HL-60/S4 (cell line): ENCODE results near the gene AMDHD1.

Experiments
- in situ Hi-C: fragments of 300-500 bp; cut with MboI; formaldehyde crosslinking; loops from 2 replicates; pipeline ENCODE4 v1.14.3; 2022; ENCODE audit warnings: low sequenced_read_pairs

AMDHD1 gene

DNA sequence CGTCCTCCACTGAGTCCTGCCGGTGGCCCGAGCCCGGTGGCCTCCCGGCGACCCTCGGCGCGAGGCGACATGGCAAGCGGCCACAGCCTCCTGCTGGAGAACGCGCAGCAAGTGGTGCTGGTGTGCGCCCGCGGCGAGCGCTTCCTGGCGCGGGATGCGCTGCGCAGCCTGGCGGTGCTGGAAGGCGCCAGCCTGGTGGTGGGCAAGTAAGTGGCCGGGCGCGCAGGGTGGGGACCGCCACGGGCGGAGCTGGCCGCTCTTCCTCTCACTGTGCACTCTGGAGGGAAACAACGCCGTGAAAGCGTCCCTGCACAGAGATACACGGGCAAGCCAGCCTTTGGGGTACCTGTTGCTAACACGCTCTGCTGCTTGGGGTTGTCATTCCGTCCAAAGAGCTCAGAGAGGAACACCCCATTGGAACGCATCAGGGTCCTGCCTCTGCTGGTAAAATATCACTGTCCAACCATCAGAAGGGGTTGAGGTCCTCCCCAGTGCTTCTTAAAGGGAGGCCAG lies at the start of gene AMDHD1:
AMDHD1 (plus strand) TSS at position 2 of the 513 bp plus-strand sequence; CDS start at position 70, 68 bp downstream.
- in situ Hi-C loops: no loop called here

DNA sequence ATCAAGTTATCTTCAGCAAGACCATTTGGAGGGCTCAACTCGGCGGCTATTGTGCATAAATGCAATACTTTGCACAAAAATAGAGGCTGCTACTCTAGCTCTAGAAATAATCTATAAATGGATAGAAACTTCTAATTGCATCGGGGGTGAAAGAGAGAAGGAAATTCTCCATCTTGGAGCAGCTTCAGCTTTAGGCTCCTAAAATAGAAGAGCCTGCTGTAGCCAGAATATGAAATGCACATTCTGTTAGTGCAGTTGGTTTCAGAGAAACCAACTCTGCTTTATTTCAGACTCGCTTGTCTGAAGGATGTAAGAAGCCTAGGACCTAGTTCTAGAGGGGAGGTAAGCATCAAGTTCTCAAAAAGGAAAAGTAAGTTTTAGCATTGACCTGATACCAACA lies 46.3 kb upstream of the AMDHD1 start:
- in situ Hi-C loops: no loop called here

- in situ Hi-C loops: no loop called here
Measured at GRCh38 chr12:95898081-95898480, 45.0 kb upstream of the AMDHD1 start.

DNA sequence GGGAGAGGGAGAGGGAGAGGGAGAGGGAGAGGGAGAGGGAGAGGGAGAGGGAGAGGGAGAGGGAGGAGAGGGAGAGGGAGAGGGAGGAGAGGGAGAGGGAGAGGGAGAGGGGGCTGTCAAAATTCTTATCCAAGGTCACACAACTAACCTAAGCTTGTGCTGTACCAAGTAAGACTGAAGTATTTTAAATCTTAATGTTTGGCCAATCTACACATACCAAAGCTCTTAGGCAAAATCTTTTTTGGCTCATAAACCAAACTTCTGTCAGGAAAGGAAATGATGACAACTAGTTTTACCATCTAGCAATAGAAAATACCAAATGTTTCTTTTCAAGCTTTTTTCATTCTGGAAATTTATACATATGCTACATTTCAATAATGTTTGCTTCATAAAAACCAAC lies 34.6 kb upstream of the AMDHD1 start:
- in situ Hi-C loops: no loop called here

- in situ Hi-C loops: no loop called here
Measured at GRCh38 chr12:95909871-95910270, 33.3 kb upstream of the AMDHD1 start.

GRCh38 chr12:95918194-95918993 lies 24.7 kb upstream of the AMDHD1 start:
- in situ Hi-C loops: no loop called here

- in situ Hi-C loops: no loop called here
Measured at GRCh38 chr12:95919110-95919509, 24.0 kb upstream of the AMDHD1 start.

- in situ Hi-C loops: no loop called here
Measured at GRCh38 chr12:95922231-95922630, 20.9 kb upstream of the AMDHD1 start.

- in situ Hi-C loops: no loop called here
Measured at GRCh38 chr12:95940514-95940913, 2.6 kb upstream of the AMDHD1 start.

DNA sequence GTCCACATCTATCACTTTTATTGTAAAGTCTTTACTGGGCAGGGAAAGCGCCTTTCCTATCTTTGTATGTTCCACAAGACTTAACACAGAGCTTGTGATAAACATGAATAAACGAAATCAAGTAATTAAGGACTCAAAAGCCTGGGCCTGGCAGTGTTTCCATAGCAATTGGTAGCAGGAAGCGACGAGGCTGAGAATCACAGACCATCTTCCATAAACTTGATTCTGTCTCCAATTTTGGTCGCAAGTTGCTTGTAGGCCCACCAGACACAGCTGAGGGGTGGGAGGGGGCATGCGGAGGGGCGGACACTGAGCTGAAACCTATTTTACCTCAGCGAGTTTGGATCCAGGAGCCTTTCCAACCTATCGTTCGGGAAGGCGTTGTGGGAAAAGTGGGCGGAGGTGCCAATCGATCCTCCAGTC lies 1.0 kb upstream of the AMDHD1 start:
- in situ Hi-C loops: no loop called here

DNA sequence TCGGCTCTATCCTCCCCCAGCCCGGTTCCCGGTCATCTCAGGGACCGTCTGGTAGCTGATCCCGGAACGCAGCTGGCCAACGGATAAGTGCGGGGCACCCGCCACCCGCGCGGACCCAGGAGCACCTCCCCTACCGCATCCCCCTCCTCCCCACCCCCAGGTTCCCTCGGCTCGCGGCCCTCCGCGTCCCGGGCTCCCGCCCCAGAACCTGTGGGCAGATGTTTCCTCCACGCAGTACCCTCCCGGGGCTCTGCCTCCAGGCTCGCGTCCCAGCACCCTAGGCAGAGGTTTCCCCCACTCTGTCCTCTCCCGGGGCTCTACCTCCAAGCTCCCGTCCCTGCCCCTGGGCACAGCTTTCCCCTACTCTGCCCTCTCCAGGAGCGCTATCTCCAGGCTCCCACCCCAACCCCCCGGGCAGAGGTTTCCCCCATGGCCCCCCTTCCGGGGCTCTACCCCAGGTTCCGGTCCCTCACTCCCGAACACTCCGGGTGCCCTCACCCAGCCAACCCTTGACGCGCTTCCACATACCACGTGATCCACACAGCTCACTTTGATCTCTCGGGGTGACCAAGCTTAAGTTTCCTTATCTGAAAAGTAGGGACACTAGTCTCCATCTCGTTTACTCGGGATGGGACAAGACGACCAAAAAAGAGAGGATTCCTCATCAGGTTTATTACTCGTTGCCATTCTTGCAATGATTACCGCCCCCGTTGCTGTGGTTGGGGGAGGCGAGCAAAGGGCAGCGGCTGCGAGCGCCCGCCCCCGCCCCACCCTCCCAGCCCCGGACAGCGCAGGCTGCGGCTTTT lies 404 bp upstream of the AMDHD1 start, which contains the start of gene CCDC38:
CCDC38 (minus strand) TSS at position 91 of the 806 bp plus-strand sequence. CDS start 6,105 bp downstream, outside the sequence.
- in situ Hi-C loops: no loop called here

GRCh38 chr12:95944108-95944704 lies 1.1 kb downstream of the AMDHD1 start:
- in situ Hi-C loops: no loop called here

GRCh38 chr12:95949477-95950206 lies 6.5 kb downstream of the AMDHD1 start:
- in situ Hi-C loops: no loop called here

GRCh38 chr12:95951515-95951914 lies 8.4 kb downstream of the AMDHD1 start:
- in situ Hi-C loops: no loop called here

DNA sequence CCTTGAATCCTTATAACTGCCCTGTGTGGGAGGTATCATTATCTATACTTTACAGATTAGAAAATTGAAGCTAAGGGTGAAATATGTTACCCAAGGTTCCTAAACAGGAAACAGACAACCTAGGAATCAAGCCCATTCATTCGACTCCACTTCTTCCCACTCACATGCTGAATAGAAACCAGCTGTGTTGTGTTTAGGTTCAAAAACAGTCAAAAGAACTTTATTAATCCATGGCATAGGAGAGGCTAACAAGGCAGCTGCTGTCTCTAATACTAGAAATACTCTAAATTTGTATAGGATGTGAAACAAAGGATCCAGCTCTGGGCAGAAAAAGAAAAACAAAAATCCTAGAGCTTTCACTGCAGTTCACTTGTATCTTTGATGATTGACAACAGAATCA lies 9.9 kb downstream of the AMDHD1 start:
- in situ Hi-C loops: no loop called here

DNA sequence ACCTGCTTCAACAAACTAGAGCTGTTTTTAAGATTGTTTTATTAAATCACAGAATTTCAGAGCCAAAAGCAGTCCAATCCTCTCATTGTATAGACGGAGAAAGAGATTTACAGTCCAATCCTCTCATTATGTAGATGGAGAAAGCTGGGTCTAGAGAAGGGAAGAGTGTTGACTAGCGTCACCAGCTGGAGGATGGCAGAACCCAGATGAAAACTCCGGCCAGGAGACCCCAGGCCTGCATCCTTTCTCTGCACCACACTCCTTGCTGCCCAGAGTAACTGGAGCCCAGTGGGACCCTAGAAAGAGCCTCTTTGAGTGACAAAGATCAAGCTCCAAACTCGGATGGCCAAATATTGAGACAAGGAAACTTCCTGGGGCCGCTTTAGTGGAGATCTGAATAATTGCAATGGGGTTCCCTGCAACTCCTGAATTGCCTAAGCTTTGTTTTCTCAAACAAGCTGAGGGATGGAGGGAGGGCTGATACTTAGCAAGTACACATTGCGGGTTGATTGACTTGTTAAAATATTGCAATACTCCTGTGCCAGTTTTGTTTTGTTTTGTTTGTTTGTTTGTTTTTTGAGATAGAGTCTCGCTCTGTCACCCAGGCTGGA lies 12.5 kb downstream of the AMDHD1 start:
- in situ Hi-C loops: no loop called here

DNA sequence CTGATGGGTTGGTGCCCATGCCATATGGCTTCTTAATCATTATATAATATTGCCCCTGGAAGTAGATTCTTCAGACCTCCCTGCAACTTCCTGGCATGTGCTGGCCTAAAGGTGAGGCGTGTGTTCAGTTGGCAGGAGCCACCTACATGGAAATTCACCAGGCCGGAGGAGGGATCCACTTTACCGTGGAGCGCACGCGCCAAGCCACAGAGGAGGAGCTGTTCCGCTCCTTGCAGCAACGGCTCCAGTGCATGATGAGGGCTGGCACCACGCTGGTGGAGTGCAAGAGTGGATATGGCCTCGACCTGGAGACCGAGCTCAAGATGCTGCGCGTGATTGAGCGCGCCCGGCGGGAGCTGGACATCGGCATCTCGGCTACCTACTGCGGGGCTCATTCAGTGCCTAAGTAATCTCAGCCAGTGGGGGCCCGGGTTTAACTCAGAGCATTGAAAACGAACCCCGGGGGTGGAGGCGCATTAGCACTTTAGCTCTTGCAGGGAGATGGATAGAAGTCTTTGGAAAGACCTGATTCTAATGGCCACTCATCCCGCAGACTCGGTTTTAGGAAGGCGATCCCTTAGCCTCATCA lies 13.5 kb downstream of the AMDHD1 start:
- in situ Hi-C loops: no loop called here

DNA sequence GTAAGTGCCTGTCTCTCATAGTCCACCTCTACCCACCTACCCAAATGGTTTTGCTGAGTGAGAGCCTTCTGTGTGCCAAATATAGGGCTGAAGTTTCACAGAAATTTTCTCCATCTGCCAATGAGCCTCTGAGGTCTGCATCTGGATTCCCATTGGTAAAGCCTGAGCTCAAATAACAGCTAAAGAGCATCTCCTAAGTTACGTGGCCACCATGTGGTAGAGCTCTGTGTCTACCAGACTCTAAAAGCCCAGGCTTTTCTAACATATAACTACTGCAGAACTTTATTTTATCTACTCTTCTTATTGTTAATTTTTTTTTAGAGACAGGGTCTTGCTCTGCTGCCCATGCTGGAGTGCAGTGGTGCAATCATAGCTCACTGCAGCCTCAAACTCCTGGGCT lies 16.0 kb downstream of the AMDHD1 start:
- in situ Hi-C loops: no loop called here

GRCh38 chr12:95960241-95960640 lies 17.1 kb downstream of the AMDHD1 start:
- in situ Hi-C loops: no loop called here

DNA sequence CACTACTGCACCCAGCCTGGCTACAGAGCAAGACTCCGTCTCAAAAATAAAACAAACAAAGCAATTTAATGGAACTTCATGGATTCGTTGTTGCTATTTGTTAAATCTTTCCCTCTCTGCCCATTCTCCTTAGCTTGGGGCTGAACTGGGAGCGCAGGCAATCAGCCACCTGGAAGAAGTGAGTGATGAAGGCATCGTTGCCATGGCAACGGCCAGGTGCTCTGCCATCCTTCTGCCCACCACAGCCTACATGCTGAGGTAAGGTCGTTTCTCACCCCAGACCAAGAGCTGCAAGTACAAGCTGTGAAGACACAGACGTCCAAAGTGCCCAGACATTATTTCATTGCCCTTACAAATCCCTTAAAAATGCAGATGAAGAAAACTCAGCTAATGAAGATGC lies 19.1 kb downstream of the AMDHD1 start:
- in situ Hi-C loops: no loop called here
